B cell (primary cell): ENCODE results near the gene KIF16B. TPM values are rescaled to one million over a fixed set of nuclear protein-coding genes. Genes with fewer than 3 reads are reported as not detected.

Source experiments
- ATAC-seq: fragments of 200-7000 bp; cut with Tn5 transposase; one replicate; pipeline ENCODE4 v1.10.0; 2021; ENCODE audit warnings: low read depth, mild to moderate bottlenecking, moderate number of reproducible peaks, moderate library complexity
- CTCF ChIA-PET: fragments of 350-600 bp; sonication (Branson Sonifier 250); formaldehyde crosslinking; loops from one replicate; lab custom pipeline; 2021; ENCODE audit warnings: antibody characterized with exemption, inconsistent platforms; lab: Charles Lee
- POLR2A ChIA-PET: fragments of 350-600 bp; sonication (Branson Sonifier 250); formaldehyde crosslinking; loops from one replicate; lab custom pipeline; 2021; ENCODE audit warnings: antibody characterized with exemption; lab: Charles Lee
- DNase-seq: peaks from one replicate; pipeline ENCODE4 v3.0.0; 2013
- H2AFZ ChIP-seq: 2 replicates; pipeline ENCODE4 v1.6.1; 2012; ENCODE audit warnings: mild to moderate bottlenecking, low read depth, low read length; ENCODE audit not compliant: insufficient read depth, poor library complexity, severe bottlenecking
- H3K27ac ChIP-seq, 2 donors: 1 replicate in 1 of 2; 2 replicates in 1 of 2; pipeline ENCODE4 v1.5.1; 2012 to 2013; ENCODE audit warnings: low read length in 2 of 2, mild to moderate bottlenecking in 2 of 2, moderate library complexity in 1 of 2
- H3K27me3 ChIP-seq, 4 experiments: fragments of 200-600 bp in 1 of 4; sonication (generic) in 1 of 4; replicated peaks in 1 of 4; 1 replicate in 2 of 4; 2 replicates in 2 of 4; pipeline versions ENCODE4 v1.6.1 to v1.7.0; 2013 to 2016; ENCODE audit warnings: low read length in 3 of 4, mild to moderate bottlenecking in 2 of 4, mixed read lengths in 1 of 4, moderate library complexity in 1 of 4; ENCODE audit not compliant: insufficient read depth in 4 of 4, control insufficient read depth in 3 of 4; ENCODE audit errors: control extremely low read depth in 1 of 4
- H3K36me3 ChIP-seq, 2 experiments: replicated peaks in 1 of 2; 1 replicate in 1 of 2; 2 replicates in 1 of 2; pipeline versions ENCODE4 v1.6.1 to v1.7.1; 2013; ENCODE audit warnings: low read length in 1 of 2; ENCODE audit not compliant: insufficient read depth in 2 of 2, control insufficient read depth in 1 of 2; ENCODE audit errors: control extremely low read depth in 1 of 2, extremely low read depth in 1 of 2
- H3K4me1 ChIP-seq, 2 donors: fragments of 200-600 bp in 1 of 2; sonication (generic) in 1 of 2; 1 replicate in 1 of 2; 2 replicates in 1 of 2; pipeline versions ENCODE4 v1.5.1 to v1.6.1; 2013 to 2017; ENCODE audit warnings: low read length in 2 of 2; ENCODE audit not compliant: control insufficient read depth in 2 of 2, insufficient read depth in 2 of 2
- H3K4me2 ChIP-seq: replicated peaks from 2 replicates; pipeline ENCODE3; 2012; ENCODE audit warnings: mild to moderate bottlenecking, low read depth, low read length; ENCODE audit not compliant: poor library complexity, severe bottlenecking
- H3K4me3 ChIP-seq, 5 experiments: fragments of 200-600 bp in 1 of 5; sonication (generic) in 1 of 5; 1 replicate in 3 of 5; 2 replicates in 2 of 5; pipeline versions ENCODE4 v1.5.1 to v1.7.0; 2011 to 2016; ENCODE audit warnings: low read length in 4 of 5, mild to moderate bottlenecking in 4 of 5, low read depth in 2 of 5, control low read depth in 1 of 5, moderate library complexity in 1 of 5; ENCODE audit not compliant: insufficient read depth in 1 of 5; ENCODE audit errors: control extremely low read depth in 1 of 5, extremely low read depth in 1 of 5
- H3K79me2 ChIP-seq: fragments of 200-600 bp; sonication (generic); one replicate; pipeline ENCODE4 v1.6.0; 2016; ENCODE audit warnings: low read length; ENCODE audit not compliant: control insufficient read depth, insufficient read depth
- H3K9ac ChIP-seq: fragments of 200-600 bp; sonication (generic); 2 replicates; pipeline ENCODE4 v1.6.1; 2017; ENCODE audit warnings: mild to moderate bottlenecking, low read length, moderate library complexity
- H3K9me3 ChIP-seq, 3 donors: one replicate each; pipeline versions ENCODE4 v1.6.1 to v1.7.1; 2013; ENCODE audit warnings: low read length in 2 of 3; ENCODE audit not compliant: control insufficient read depth in 2 of 3, insufficient read depth in 1 of 3; ENCODE audit errors: control extremely low read depth in 1 of 3
- H4K20me1 ChIP-seq: 2 replicates; pipeline ENCODE4 v1.6.0; 2012; ENCODE audit warnings: mild to moderate bottlenecking, low read length; ENCODE audit not compliant: insufficient read depth, control insufficient read depth, poor library complexity, severe bottlenecking
- H3K27ac Mint-ChIP-seq: one replicate; pipeline ENCODE4 v1.8.0; 2021; ENCODE audit warnings: mixed read lengths
- H3K27me3 Mint-ChIP-seq: one replicate; pipeline ENCODE4 v1.8.0; 2021; ENCODE audit warnings: mixed read lengths
- H3K4me1 Mint-ChIP-seq: one replicate; pipeline ENCODE4 v1.8.0; 2021; ENCODE audit warnings: mixed read lengths
- H3K4me3 Mint-ChIP-seq: one replicate; pipeline ENCODE4 v1.8.0; 2021; ENCODE audit warnings: mixed read lengths
- H3K9me3 Mint-ChIP-seq: one replicate; pipeline ENCODE4 v1.8.0; 2022; ENCODE audit warnings: mixed read lengths; ENCODE audit not compliant: insufficient read depth
- CTCF ChIP-seq: fragments of 200-600 bp; IDR thresholded peaks from one replicate; pipeline ENCODE4 v1.8.0; 2022; ENCODE audit warnings: antibody characterized with exemption, mild to moderate bottlenecking
- EZH2 ChIP-seq: IDR thresholded peaks from 2 replicates; pipeline ENCODE4 v1.6.1; 2012; ENCODE audit warnings: borderline replicate concordance, low read depth, mild to moderate bottlenecking, moderate library complexity, low read length; ENCODE audit not compliant: insufficient read depth, poor library complexity, severe bottlenecking
- WGBS: methylation state at CpG from one replicate; pipeline ENCODE4 v1.1.5; 2013; ENCODE audit warnings: missing lambda C conversion rate; ENCODE audit not compliant: insufficient coverage; 5-methylcytosine and 5-hydroxymethylcytosine counted together
- intact Hi-C: fragments of 100-400 bp; cut with micrococcal nuclease; formaldehyde crosslinking; loops from one replicate; pipeline ENCODE4 v1.10.0; 2022
- polyA plus RNA-seq: library from polyadenylated mRNA; depleted of rRNA; stranded (reverse); fragments of >200 nt; gene quantifications from 2 replicates; pipeline ENCODE4 v1.2.3, GENCODE V29; 2012
- total RNA-seq, 2 donors: library from RNA; stranded (reverse); fragments of 120-200 nt in 1 of 2; gene quantifications; 1 replicate in 1 of 2; 2 replicates in 1 of 2; pipeline versions ENCODE4 v1.2.3 to v1.2.4, GENCODE V29; 2013 to 2022

The KIF16B gene
- total and polyA plus RNA-seq, 2 donors (not counting 1 experiment from before 2014, with no cell fraction given), result 4.5 to 13.0 TPM

- no peaks in the 10 kb centered on the region for H3K9me3 ChIP-seq
- Mint-ChIP-seq H3K27me3 (no peaks in the 10 kb centered on the region), H3K9me3 (no peaks in the 10 kb centered on the region), H3K4me1 (peaks cover 14% of the 10 kb centered on the region), H3K27ac (no peak overlapping the region), H3K4me3 (no peak overlapping the region)
- no peak overlapping the region for H3K4me3 ChIP-seq
- no peak for ATAC-seq
- H4K20me1 ChIP-seq, result no peaks in the 10 kb centered on the region
- WGBS, result 91% methylated on average over 1 of the region's 2 CpGs
- H2AFZ ChIP-seq, result no peak overlapping the region
- TF ChIP-seq EZH2 (no peak), CTCF (no peak)
- DNase-seq, result no peak
- no peaks in the 10 kb centered on the region for H3K36me3 ChIP-seq
- no peaks in the 10 kb centered on the region for H3K27me3 ChIP-seq
- H3K4me1 ChIP-seq, result peaks cover 0 to 6% of the 10 kb centered on the region in 2 donors
- H3K9ac ChIP-seq, result no peak overlapping the region
- peaks cover 7% of the 10 kb centered on the region for H3K79me2 ChIP-seq
- intact Hi-C loops, result no loop called here
- H3K27ac ChIP-seq, result no peak overlapping the region
- no peak overlapping the region for H3K4me2 ChIP-seq
- ChIA-PET POLR2A (no interaction called here), CTCF (no interaction called here)
Observed at GRCh38 chr20:16537918-16538317, 35.3 kb downstream of the KIF16B start.

DNA sequence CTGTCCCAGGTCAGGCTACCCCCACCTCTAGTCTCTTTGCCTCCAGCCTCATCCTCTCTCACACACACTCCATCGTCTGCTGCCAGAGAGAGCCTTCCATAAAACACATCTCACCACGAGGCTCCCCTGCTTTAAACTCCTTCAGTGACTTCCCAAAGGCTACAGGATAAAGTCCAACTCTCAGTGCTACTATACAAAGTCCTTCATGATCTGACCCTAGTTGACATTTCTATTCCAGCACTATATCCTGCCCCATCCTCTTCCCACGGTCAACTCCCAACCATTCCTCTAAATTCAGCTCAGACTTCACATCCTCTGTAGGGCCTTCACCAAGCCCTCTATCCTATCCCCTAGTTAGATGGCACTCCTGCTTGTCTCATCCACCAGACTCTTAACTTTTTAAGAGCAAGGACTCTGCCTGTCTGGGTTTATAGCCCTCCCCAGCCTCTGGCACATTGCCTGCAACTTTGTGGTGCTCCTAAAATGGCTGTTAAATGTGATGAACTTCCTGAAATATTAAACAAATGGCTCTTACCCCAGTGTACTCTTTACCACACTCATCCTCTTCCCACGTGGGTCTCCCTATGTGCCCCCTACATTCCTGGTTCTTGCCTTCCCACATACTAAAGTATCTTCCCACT is 36.1 kb downstream of the KIF16B start:
- H3K4me1 Mint-ChIP-seq, result peaks cover 14% of the 10 kb centered on the region
- H3K4me3 Mint-ChIP-seq, result no peak overlapping the region
- H4K20me1 ChIP-seq, result no peaks in the 10 kb centered on the region
- no peak overlapping the region for H3K27ac Mint-ChIP-seq
- H3K36me3 ChIP-seq, result no peaks in the 10 kb centered on the region
- CTCF ChIA-PET, result no interaction called here
- 97% methylated on average over 3 of the region's 4 CpGs for WGBS
- H3K79me2 ChIP-seq, result peaks cover 7% of the 10 kb centered on the region
- H3K9ac ChIP-seq, result no peak overlapping the region
- H3K27ac ChIP-seq, result no peak overlapping the region
- no peak for ATAC-seq
- no peaks in the 10 kb centered on the region for H3K9me3 Mint-ChIP-seq
- H3K4me1 ChIP-seq, result peaks cover 0 to 6% of the 10 kb centered on the region in 2 donors
- no peak overlapping the region for H2AFZ ChIP-seq
- no peak overlapping the region for H3K4me3 ChIP-seq
- intact Hi-C loops, result no loop called here
- POLR2A ChIA-PET, result no interaction called here
- no peak for DNase-seq
- no peaks in the 10 kb centered on the region for H3K27me3 Mint-ChIP-seq
- no peak overlapping the region for H3K4me2 ChIP-seq
- H3K27me3 ChIP-seq, result no peaks in the 10 kb centered on the region
- TF ChIP-seq CTCF (no peak), EZH2 (no peak)
- H3K9me3 ChIP-seq, result no peaks in the 10 kb centered on the region
